22Rv1 (cell line): ENCODE data around the gene HIPK2.

Experiments used
- H3K27ac ChIP-seq: fragments of 450-650 bp; 2 replicates; pipeline ENCODE4 v1.5.1; 2017
- ZFX ChIP-seq: fragments of 450-650 bp; IDR thresholded peaks from 2 replicates; pipeline ENCODE4 v1.6.1; 2017; ENCODE audit warnings: antibody characterized with exemption, borderline replicate concordance
- TF ChIP-seq, protein P1 (sequence below): fragments of 450-650 bp; IDR thresholded peaks from 2 replicates; pipeline ENCODE4 v1.5.1; 2017; ENCODE audit warnings: mild to moderate bottlenecking

HIPK2 gene

DNA sequence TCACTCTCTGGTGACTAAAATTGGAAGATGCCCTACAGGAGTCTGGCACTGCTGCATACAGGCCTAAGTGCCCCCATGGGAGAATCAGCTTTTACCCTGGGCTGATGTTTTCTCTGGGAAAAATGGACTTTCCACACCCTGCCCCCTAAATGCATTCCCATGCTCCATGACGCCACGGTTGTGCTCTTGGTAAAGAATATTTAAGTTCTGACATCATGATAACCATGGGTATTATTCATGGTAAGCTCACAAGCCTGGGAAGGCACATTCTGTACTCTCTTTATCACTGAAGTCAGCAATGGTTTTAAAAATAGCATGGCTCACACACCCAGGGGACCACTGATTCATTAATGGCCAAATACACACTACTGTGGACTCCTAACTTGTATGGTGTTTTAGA is 43.4 kb downstream of the HIPK2 start:
- H3K27ac ChIP-seq: no peak overlapping the region
- TF ChIP-seq ZFX: no peak
- TF ChIP-seq, protein P1, sequence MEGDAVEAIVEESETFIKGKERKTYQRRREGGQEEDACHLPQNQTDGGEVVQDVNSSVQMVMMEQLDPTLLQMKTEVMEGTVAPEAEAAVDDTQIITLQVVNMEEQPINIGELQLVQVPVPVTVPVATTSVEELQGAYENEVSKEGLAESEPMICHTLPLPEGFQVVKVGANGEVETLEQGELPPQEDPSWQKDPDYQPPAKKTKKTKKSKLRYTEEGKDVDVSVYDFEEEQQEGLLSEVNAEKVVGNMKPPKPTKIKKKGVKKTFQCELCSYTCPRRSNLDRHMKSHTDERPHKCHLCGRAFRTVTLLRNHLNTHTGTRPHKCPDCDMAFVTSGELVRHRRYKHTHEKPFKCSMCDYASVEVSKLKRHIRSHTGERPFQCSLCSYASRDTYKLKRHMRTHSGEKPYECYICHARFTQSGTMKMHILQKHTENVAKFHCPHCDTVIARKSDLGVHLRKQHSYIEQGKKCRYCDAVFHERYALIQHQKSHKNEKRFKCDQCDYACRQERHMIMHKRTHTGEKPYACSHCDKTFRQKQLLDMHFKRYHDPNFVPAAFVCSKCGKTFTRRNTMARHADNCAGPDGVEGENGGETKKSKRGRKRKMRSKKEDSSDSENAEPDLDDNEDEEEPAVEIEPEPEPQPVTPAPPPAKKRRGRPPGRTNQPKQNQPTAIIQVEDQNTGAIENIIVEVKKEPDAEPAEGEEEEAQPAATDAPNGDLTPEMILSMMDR: no peak

DNA sequence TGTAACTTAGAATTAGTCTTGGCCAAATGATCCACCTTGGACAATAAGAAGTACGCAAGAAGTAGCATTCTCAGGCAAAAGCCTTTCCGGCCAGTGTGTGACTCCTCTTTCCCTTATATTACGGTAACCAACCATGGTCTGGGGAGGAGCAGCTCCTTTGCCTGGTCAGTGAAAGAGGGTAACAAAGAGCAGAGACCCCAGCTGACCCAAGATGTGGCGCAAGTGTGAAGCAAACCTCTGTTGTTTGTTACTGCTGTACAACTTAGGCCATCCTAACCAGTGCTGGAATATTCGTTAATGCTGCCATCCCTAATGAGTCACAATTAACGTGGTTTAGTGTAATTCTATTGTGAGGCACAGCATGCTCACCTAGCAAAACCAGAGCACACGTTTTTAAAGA is 44.0 kb downstream of the HIPK2 start:
- TF ChIP-seq, protein P1: no peak
- TF ChIP-seq ZFX: no peak
- H3K27ac ChIP-seq: no peak overlapping the region

DNA sequence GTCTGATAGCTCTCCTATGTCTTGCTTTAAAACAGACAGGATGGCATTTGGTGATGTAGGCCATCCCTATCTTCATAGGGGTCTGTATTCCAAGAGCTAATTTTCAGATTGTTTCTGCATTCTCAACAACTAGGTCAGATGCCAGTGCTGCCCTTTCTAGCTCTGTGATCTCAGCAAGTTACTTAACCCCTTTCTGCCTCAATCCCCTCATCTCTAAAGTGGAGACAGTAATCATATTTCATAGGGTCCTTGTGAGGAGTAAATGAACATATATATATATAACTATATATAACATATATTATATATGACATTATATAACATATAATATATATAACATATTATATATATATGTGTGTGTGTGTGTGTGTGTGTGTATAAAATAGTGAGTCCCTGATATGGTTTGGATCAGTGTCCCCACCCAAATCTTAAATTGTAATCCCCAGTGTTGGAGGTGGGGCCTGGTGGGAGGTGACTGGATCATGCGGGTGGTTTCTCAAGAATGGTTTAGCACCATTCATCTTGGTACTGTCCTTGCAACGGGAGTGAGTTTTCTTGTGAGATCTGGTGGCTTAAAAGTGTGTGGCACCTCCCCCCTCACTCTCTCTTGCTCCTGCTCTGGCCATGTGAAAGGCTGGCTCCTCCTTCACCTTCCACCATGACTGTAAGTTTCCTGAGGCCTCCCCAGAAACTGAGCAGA is 45.2 kb downstream of the HIPK2 start:
- TF ChIP-seq, protein P1: no peak
- TF ChIP-seq ZFX: no peak
- H3K27ac ChIP-seq: no peak overlapping the region

DNA sequence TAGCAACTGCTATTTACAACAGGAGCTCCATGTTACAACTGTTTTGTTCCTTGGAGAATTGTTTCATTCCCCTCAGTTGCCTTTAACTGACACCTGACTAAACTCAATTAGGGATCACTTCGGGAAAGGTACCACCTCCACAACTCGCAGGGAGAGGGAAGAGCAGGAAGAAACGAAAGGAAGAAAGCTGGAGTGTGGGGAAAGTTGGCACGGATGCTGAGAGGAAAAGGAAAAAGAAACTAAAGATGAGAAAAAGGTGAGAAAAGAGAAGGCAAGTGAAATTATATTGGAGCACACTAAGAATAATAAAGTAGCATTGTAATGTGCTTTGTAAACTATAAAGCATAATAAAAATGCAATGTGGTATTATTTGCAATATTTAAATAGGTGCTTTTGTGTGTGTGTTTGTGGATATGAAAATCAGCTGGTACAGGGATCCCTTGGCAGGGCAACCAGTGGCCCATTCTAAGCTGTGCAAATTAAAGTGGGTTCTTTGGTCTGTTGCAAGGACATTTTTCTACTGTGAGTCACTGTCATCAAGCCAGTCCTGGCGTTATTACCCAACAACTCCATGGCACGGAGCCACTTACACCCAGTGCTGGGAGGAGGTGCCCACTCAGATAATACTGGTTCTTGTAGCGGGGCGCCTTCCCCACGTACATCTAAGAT is 45.9 kb downstream of the HIPK2 start:
- H3K27ac ChIP-seq: no peak overlapping the region
- TF ChIP-seq ZFX: no peak
- TF ChIP-seq, protein P1: no peak

DNA sequence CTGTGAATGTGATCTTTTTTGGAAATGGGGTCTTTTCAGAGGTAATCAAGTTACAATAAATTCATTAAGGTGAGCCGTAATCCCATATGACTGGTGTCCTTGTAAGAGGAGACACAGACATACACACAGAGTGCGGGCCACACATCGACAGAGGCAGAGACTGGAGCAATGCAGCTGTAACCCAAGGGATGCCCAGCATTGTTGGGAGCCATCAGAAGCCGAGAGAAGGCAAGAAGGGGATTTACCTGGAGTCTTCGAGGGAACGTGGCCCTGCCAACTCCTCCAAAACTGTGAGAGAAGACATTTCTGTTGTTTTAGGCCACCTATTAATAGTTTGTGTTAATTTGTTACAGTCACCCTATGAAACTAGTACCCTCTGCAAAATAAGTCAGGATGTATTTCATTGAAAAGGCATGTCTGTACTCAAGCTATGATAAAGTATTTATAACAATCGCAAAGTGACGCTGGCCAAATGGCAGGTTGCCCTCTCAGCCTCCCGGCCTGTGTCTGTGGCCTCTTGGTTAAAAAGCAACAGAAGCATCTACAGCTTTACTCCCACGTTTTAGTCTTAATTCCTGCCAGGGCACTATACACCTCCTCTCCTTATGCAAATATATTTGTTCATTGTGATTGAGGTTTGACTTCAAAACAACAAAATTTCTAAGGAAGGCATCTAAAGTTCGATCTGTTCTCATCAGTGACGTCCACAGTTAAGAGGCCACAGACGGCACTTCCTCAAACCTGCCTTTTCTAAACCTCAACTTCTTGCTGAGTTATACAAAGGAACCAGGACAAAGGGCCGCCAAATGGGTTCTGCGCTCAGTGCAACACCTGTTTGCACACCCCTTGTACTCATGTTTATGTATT is 46.8 kb downstream of the HIPK2 start:
- no peak overlapping the region for H3K27ac ChIP-seq
- TF ChIP-seq, protein P1: no peak
- TF ChIP-seq ZFX: no peak

DNA sequence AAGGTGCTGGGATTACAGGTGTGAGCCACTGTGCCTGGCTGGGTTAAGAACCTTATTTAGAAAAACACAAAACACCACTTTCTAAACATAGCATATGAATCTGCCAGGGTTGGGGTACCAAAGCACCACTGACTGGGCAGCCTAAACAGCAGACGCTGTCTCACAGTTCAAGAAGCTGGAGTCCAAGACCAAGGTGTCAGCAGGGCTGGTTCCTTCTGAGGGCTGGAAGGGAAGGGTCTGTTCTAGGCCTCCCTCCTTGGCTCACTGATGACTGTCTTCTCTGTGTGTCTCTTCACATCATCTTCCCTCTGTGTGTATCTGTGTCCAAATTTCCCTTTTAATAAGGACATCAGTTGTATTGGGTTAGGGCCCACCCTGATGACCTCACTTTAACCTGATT is 49.6 kb downstream of the HIPK2 start:
- H3K27ac ChIP-seq: no peak overlapping the region
- TF ChIP-seq, protein P1: no peak
- TF ChIP-seq ZFX: no peak
